Omental fat pad (tissue), 4 donors: ENCODE data around the gene MAGEB2. TPM values are rescaled to one million over a fixed set of nuclear protein-coding genes. Genes with fewer than 3 reads are reported as not detected.
"Not testable (repeated sequence)": the region's sequence is repeated elsewhere in the genome, so short reads cannot be mapped to it uniquely, and the experiment has no call there.

ENCODE experiments used
- ATAC-seq: fragments of 150-250 bp; one replicate; pipeline ENCODE4 v1.9.1; 2016; ENCODE audit warnings: mild to moderate bottlenecking, moderate library complexity; ENCODE audit not compliant: low FRiP score
- DNase-seq: peaks from one replicate; pipeline ENCODE4 v3.0.0-alpha.2; 2019; ENCODE audit warnings: low spot score
- CTCF ChIP-seq, 3 donors: fragments of 450-650 bp; IDR thresholded peaks; one replicate each; pipeline ENCODE4 v1.5.1; 2016 to 2017; ENCODE audit warnings: antibody characterized with exemption in 3 of 3, mild to moderate bottlenecking in 3 of 3, moderate library complexity in 2 of 3
- total RNA-seq, 4 donors: library from RNA; depleted of rRNA; stranded (reverse); fragments of >200 nt; gene quantifications; one replicate each; pipeline ENCODE4 v1.1.0, GENCODE V29; 2016

MAGEB2 gene
- total RNA-seq: not detected

GRCh38 chrX:30215357-30215843 lies at the start of gene MAGEB2:
TSS of gene MAGEB2 (plus strand) at chrX:30215563. CDS start at chrX:30218581, 3,018 bp downstream.
- DNase-seq (no peak), ATAC-seq (no peak)
- no peak for TF ChIP-seq CTCF (IDR thresholded peaks at IDR 0.05)

- TF ChIP-seq CTCF (IDR thresholded peaks at IDR 0.05): no peak
- ATAC-seq (no peak), DNase-seq (no peak)
Measured at GRCh38 chrX:30170900-30171299, 44.5 kb upstream of the MAGEB2 start.

GRCh38 chrX:30181353-30181752 lies 34.0 kb upstream of the MAGEB2 start:
- no peak for ATAC-seq
- no peak for TF ChIP-seq CTCF (IDR thresholded peaks at IDR 0.05)
- DNase-seq: no peak

- no peak for TF ChIP-seq CTCF (IDR thresholded peaks at IDR 0.05)
- DNase-seq (no peak), ATAC-seq (no peak)
Measured at GRCh38 chrX:30183554-30183953, 31.8 kb upstream of the MAGEB2 start.

- no peak for ATAC-seq
Measured at GRCh38 chrX:30190426-30190825, 24.9 kb upstream of the MAGEB2 start.

GRCh38 chrX:30193910-30194309 lies 21.5 kb upstream of the MAGEB2 start:
- not testable (repeated sequence) for ATAC-seq, DNase-seq

More at GRCh38 chrX:30190426-30190825, 24.9 kb upstream of the MAGEB2 start:
- TF ChIP-seq CTCF (IDR thresholded peaks at IDR 0.05): no peak
- no peak for DNase-seq

- no peak for TF ChIP-seq CTCF (IDR thresholded peaks at IDR 0.05)
- no peak for DNase-seq
- ATAC-seq: no peak
Measured at GRCh38 chrX:30196322-30196721, 19.0 kb upstream of the MAGEB2 start.

- no peak for TF ChIP-seq CTCF (IDR thresholded peaks at IDR 0.05)
- no peak for DNase-seq
- no peak for ATAC-seq
Measured at GRCh38 chrX:30212172-30212571, 3.2 kb upstream of the MAGEB2 start.
